ENCODE results near the gene RUNX1. TPM values are rescaled to one million over a fixed set of nuclear protein-coding genes. Genes with fewer than 3 reads are reported as not detected.
A peak's percentile ranks its signal among the peaks of the same experiment; 100 is the strongest.

The RUNX1 gene
- total RNA-seq, 2 donors from 2014 or later, result 112 to 136 TPM

DNA sequence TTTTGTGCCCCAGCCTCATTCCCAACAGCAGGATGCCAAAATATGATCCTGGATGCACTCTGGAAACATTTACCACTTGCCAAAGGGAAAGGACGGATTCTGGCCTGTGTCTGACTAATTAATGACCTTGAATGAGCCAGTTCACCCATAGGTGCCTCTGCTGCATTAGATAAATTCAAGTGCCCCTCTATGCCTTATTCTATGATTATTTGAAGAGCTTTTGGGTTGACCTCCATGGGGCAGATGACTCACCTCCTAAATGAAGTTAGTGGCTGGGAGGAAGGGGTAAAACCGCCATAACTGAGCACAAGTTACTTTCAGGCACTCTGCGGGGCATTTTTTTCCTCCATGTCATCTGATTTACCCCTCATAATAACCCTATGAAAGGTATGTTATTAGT is 282.2 kb downstream of the RUNX1 start:
- no peak for ATAC-seq (replicated peaks)
- Mint-ChIP-seq H3K4me1 (no peaks in the 10 kb centered on the region), H3K36me3 (ENCODE audit: low read depth) (no peaks in the 10 kb centered on the region), H3K27ac (no peak overlapping the region), H3K27me3 (no peaks in the 10 kb centered on the region), H3K9me3 (no peaks in the 10 kb centered on the region), H3K4me3 (no peak overlapping the region)

DNA sequence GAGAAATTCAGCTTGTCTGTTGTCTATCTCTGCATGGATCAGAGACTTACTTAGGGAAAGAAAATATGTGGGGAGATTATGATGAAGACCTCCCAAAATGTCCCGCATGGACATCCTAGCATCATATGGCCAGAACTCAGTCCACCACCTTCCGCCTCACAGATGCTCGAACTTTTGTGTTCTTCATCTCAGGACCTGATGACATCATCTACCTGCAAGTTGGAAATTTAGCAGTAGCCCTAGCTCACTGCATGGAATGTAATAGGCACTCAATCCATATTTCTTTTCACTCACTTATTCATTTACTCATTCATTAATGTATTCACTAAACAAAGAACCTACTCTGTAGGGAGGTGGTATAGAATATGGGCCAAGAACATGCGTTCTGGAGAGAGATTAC is 283.5 kb downstream of the RUNX1 start:
- no peaks in the 10 kb centered on the region for H3K36me3 Mint-ChIP-seq (ENCODE audit: low read depth)
- no peak overlapping the region for H3K4me3 Mint-ChIP-seq
- no peaks in the 10 kb centered on the region for H3K4me1 Mint-ChIP-seq
- no peaks in the 10 kb centered on the region for H3K9me3 Mint-ChIP-seq
- no peaks in the 10 kb centered on the region for H3K27me3 Mint-ChIP-seq
- H3K27ac Mint-ChIP-seq, result no peak overlapping the region
- ATAC-seq (replicated peaks), result no peak

DNA sequence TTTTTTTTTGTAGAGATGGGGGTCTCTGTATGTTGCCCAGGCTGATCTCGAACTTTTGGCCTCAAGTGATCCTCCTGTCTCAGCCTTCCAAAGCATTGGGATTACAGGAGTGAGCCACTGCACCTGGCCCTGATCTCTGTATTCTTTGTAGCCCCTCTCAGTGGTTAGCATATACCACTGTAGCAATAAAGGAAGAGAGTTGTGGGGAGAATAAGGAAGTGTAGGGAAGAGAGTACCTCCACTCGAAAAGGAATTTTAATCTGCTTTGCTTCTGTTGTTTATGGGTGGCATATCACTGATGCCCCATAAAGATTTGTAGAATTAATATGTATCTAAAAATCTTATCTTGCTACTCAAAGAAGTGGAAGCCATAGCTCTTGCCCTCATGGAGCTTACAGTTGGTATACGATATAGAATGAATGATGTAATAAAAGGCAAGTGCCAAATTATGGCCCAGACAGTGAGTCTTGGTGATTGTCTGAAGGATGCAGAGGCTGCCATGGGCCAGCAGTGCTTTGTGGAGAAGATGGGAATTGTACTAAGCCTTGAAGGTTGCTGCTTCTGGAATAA is 284.3 kb downstream of the RUNX1 start:
- no peak overlapping the region for H3K4me3 Mint-ChIP-seq
- H3K27me3 Mint-ChIP-seq, result no peaks in the 10 kb centered on the region
- H3K27ac Mint-ChIP-seq, result no peak overlapping the region
- no peaks in the 10 kb centered on the region for H3K4me1 Mint-ChIP-seq
- H3K36me3 Mint-ChIP-seq (ENCODE audit: low read depth), result no peaks in the 10 kb centered on the region
- H3K9me3 Mint-ChIP-seq, result no peaks in the 10 kb centered on the region
- ATAC-seq (replicated peaks), result no peak

DNA sequence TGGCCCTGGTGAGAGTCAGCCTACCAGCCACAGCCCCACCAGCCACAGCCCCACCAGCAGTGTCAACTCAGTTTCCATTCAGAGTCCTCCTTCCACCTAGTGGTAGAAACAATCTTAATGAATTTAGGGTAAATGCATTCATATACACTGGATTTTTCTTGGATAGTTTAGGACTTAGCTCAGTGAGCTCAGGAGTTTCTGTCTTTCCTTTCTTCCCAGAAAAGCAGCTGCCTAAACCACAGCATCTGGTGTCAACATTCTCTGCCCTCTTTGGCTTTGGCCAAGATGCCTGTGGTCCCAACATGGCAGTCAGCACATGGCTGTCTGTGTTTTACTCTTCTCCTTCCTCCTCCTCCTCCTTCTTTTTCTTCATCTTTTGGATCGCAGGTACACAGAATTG is 286.3 kb downstream of the RUNX1 start:
- Mint-ChIP-seq H3K27me3 (no peaks in the 10 kb centered on the region), H3K27ac (no peak overlapping the region), H3K4me1 (no peaks in the 10 kb centered on the region), H3K36me3 (ENCODE audit: low read depth) (no peaks in the 10 kb centered on the region), H3K4me3 (no peak overlapping the region), H3K9me3 (no peaks in the 10 kb centered on the region)
- ATAC-seq (replicated peaks), result no peak

DNA sequence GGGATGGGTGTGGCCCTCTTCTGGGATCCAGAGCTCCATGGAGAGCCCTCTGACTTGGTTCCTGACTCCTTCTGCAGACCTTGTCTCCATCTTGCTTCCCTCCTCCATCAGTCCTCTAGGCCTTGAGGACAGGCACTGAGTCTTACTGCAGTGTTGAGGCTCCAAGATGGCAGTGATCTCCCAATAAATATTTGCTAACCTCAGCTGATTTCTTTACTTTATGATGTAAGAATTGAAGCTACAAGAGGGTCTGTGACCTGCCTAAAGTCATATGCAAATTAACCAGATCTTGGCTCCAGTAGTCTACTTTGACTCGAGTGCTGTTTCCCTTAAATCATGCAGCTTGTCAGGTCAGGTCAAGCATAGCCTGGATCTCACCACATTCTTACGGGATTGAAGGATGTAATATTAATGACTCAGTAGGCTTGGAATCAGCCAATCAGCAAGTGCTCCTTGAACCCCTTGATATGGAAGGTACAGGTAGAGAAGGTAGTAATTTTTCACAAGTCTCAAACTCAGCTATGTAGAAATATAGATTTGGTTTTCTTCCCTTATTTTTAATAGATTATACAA is 287.3 kb downstream of the RUNX1 start:
- Mint-ChIP-seq H3K27ac (no peak overlapping the region), H3K27me3 (no peaks in the 10 kb centered on the region)
- ATAC-seq (replicated peaks), result no peak

DNA sequence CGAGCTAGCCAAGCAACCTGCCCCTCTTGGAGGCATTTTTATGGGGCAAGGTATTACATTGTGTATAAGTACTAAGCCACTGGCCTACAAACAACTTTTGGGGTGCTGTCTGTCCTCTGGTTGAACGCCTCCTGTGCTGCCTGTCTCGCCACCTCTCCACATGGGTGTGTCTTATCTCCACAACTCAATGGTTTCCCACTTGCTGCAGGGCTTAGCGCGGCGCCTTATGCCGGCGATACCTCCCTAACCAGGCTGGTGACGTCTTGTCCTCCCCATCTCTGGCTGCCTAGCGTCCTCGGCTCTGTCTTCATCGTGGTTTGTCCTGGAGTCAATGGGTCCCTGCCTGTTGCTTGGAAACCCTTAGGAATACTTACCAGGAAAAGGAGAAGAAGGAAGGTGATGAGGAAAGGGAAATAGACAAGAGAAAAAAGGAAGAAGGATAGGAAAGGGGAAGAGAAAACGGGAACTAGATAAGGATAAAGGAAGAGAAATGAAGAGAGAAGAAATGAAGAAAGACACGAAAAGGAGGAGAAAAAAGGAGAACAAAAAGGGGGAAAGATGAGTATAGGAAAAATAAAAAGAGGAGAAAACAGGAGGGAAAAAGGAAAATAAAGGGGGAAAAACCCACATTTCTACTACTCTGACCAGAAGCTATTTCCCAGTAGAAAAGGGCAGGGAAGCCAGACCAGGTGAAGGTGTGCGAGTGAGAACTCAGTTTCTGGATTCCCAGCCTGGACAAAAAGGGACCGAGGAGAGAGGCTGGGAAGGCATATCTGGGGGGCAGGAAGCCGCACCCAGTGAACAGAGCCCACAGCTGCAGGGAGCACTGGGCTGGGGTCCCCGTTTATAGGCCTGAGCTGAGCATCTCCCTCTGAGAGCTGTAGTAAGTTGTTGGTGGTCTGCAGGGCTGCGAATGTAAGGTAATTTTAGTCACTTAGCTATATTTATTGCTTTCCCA is 294.1 kb downstream of the RUNX1 start:
- ATAC-seq (replicated peaks), result no peak
- Mint-ChIP-seq H3K9me3 (no peaks in the 10 kb centered on the region), H3K4me3 (no peak overlapping the region), H3K4me1 (no peaks in the 10 kb centered on the region), H3K36me3 (ENCODE audit: low read depth) (no peaks in the 10 kb centered on the region), H3K27me3 (peaks cover 23% of the 10 kb centered on the region), H3K27ac (no peak overlapping the region)

More for the DNA sequence above, 287.3 kb downstream of the RUNX1 start:
- H3K4me3 Mint-ChIP-seq, result no peak overlapping the region
- no peaks in the 10 kb centered on the region for H3K36me3 Mint-ChIP-seq (ENCODE audit: low read depth)
- no peaks in the 10 kb centered on the region for H3K9me3 Mint-ChIP-seq
- H3K4me1 Mint-ChIP-seq, result no peaks in the 10 kb centered on the region

DNA sequence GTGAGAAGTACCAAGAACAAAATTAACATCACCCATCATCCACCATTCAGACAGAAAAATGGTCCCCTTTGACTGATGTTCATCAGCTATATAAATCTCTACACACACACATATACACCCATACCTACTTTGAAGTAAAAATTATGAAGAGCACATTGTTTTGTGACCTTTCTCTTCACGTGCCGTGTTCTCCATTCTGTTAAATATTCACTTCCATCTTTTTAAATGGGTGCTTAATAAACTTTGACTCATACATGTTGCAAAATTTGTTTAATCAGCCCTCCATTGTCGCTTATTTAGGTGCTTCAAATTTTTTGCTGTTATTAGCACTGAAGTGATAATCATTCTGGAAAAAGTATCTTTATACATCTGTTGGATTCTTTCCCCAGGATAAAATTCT is 300.2 kb downstream of the RUNX1 start:
- no peak overlapping the region for H3K27ac Mint-ChIP-seq
- H3K27me3 Mint-ChIP-seq, result peaks cover 18% of the 10 kb centered on the region
- ATAC-seq (replicated peaks), result no peak
- no peaks in the 10 kb centered on the region for H3K4me1 Mint-ChIP-seq
- no peak overlapping the region for H3K4me3 Mint-ChIP-seq
- H3K36me3 Mint-ChIP-seq (ENCODE audit: low read depth), result no peaks in the 10 kb centered on the region
- H3K9me3 Mint-ChIP-seq, result no peaks in the 10 kb centered on the region

DNA sequence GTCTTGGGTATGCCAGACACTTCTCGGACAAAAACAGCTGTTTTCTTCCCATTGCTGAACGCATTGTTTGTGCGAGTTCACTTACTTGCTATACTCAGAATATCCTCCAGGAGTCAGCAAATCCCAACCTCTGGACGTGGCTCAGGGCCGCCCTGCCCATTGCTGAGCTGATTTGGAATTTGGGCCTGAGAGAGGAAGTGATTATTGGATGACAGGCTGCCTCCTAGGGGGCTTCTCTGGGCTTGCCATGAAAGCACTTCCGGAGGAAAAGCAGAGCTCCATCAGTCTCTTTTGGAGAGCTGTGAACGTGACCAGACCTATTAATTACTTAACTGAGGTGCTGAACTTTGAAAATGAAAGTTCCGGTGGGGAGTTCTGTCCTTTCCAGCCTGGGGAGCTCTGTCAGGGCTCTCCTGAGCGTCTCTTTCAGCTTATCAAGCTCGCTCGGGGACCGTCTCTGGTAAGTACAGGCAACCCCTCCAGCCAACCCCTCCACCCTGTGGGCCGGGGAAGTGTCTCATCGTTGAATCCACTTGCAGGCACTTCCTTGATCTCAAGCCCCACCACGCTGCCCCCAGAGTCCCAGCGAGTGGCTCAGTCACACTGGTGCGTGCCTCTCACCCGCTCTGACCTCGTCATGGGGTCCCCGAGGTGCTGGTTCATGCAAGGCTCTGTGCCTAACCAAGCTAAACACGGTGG is 303.4 kb downstream of the RUNX1 start:
- H3K27ac Mint-ChIP-seq, result no peak overlapping the region
- H3K4me3 Mint-ChIP-seq, result peak overlapping the region; percentile 67
- H3K4me1 Mint-ChIP-seq, result no peaks in the 10 kb centered on the region

DNA sequence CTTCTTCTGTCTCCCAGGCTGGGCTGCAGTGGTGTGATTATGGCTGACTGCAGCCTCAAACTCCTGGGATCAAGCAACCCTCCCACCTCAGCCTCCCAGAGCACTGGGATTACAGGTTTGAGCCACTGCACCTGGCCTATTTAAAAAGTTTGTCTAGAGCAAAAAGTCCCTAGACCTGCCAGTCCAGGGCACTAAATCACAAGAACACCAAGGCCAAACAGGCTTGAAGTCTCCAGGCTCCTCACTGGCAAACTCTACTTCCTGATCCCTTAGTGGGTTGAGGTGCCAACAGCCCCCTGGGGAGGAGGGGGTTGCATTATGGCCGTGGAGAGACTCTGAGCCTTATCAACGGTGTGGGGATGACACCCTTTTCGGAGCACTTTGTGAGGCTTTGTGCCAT is 304.3 kb downstream of the RUNX1 start:
- Mint-ChIP-seq H3K27me3 (peaks cover 21% of the 10 kb centered on the region), H3K9me3 (no peaks in the 10 kb centered on the region), H3K27ac (no peak overlapping the region), H3K36me3 (ENCODE audit: low read depth) (no peaks in the 10 kb centered on the region), H3K4me1 (no peaks in the 10 kb centered on the region), H3K4me3 (no peak overlapping the region)
- no peak for ATAC-seq (replicated peaks)

More for the DNA sequence above, 303.4 kb downstream of the RUNX1 start:
- Mint-ChIP-seq H3K36me3 (ENCODE audit: low read depth) (no peaks in the 10 kb centered on the region), H3K9me3 (no peaks in the 10 kb centered on the region), H3K27me3 (peaks cover 15% of the 10 kb centered on the region)
- ATAC-seq (replicated peaks), result peak; percentile 84

DNA sequence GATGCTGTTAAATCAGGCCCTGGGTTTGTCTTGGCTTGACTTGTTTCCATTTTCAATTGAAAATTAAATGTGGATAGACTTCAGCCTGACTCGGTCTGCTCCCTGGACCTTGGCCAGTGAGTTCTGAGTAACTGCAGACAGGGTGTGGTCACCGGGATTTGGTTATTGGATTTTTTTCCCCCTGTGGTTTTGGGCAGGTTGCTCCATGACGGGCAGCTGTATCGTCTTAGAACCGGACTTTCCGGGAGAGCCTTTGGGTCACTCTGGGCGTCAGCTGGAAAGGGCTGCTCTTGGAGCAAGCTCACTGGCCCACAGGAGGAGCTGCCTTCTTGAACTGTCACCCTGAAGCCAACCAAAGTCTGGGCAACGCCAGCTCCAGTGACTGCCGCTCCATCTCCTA is 305.3 kb downstream of the RUNX1 start:
- peaks cover 21% of the 10 kb centered on the region for H3K27me3 Mint-ChIP-seq
- no peaks in the 10 kb centered on the region for H3K9me3 Mint-ChIP-seq

DNA sequence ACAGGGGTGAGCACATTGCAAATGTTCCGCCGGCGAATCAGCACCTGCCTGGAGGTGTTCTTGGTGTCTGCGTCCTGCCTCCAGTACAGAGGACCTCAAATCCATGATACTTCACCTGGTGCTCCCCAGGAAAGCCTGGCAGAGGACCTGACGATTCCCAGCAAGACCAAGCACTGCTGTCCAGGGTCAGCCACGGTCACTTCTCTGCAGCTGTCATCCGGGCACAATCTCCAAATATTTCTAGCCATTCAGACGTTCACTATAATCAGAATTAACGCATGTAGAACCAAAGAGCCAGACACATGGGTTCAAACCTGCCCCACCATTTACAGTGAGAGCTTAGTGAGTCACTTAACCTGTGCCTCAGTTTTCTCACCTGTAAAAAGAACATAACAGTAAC is 305.8 kb downstream of the RUNX1 start:
- no peaks in the 10 kb centered on the region for H3K4me1 Mint-ChIP-seq
- no peak for ATAC-seq (replicated peaks)
- no peak overlapping the region for H3K4me3 Mint-ChIP-seq
- no peak overlapping the region for H3K27ac Mint-ChIP-seq
- no peaks in the 10 kb centered on the region for H3K36me3 Mint-ChIP-seq (ENCODE audit: low read depth)
- no peaks in the 10 kb centered on the region for H3K9me3 Mint-ChIP-seq
- peaks cover 21% of the 10 kb centered on the region for H3K27me3 Mint-ChIP-seq

More for the DNA sequence above, 305.3 kb downstream of the RUNX1 start:
- Mint-ChIP-seq H3K27ac (no peak overlapping the region), H3K4me1 (no peaks in the 10 kb centered on the region), H3K36me3 (ENCODE audit: low read depth) (no peaks in the 10 kb centered on the region), H3K4me3 (no peak overlapping the region)
- ATAC-seq (replicated peaks), result no peak

DNA sequence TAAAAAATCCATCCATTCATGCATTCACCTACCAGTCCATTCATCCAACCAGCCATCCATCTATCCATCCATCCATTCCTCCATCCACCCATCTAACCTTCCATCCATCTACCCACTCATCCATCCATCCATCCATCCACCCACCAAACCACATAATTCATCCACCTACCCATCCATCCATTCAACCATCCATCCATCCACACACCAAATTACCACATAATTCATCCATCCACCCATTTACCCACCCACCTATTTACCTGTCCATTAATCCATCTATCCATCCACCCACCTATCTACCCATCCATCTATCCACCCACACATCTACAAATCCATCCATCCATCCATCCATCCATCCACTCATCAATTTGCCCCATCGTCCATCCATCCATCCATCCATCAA is 308.9 kb downstream of the RUNX1 start:
- no peak overlapping the region for H3K27ac Mint-ChIP-seq
- peaks cover 31% of the 10 kb centered on the region for H3K27me3 Mint-ChIP-seq
- no peak overlapping the region for H3K4me3 Mint-ChIP-seq
- no peaks in the 10 kb centered on the region for H3K4me1 Mint-ChIP-seq
- ATAC-seq (replicated peaks), result no peak
- H3K36me3 Mint-ChIP-seq (ENCODE audit: low read depth), result no peaks in the 10 kb centered on the region
- no peaks in the 10 kb centered on the region for H3K9me3 Mint-ChIP-seq
